Gastroesophageal sphincter (tissue), 3 donors: ENCODE measurements around the gene HYAL4.

Experiments used
- CTCF ChIP-seq, 4 experiments: fragments of 200-600 bp in 2 of 4; fragments of 450-650 bp in 2 of 4; sonication (generic) in 1 of 4; IDR thresholded peaks; one replicate each; pipeline ENCODE4 v1.5.1; 2017 to 2019; ENCODE audit warnings: antibody characterized with exemption in 4 of 4, mild to moderate bottlenecking in 2 of 4, moderate library complexity in 2 of 4
- EP300 ChIP-seq: sonication (generic); formaldehyde crosslinking; IDR thresholded peaks from one replicate; pipeline ENCODE4 v1.6.1; 2017; ENCODE audit warnings: antibody characterized with exemption, mild to moderate bottlenecking
- POLR2A ChIP-seq, 2 donors: fragments of 450-650 bp; IDR thresholded peaks; one replicate each; pipeline ENCODE4 v1.6.1; 2017; ENCODE audit warnings: antibody characterized with exemption in 2 of 2, mild to moderate bottlenecking in 2 of 2, moderate library complexity in 1 of 2

GRCh38 chr7:123881300-123881699, 36.3 kb downstream of the HYAL4 start:
- TF ChIP-seq CTCF (IDR thresholded peaks at IDR 0.05): no peak
- no peak for TF ChIP-seq EP300
- TF ChIP-seq POLR2A (IDR thresholded peaks at IDR 0.05): no peak
